NB4 (cell line): Measurements from ENCODE around the gene ZFHX3.

ENCODE experiments used
- TF ChIP-seq, protein P1 (sequence below): IDR thresholded peaks from 2 replicates; pipeline ENCODE4 v1.6.1; 2011; ENCODE audit warnings: low read depth, low read length
- TF ChIP-seq, protein P2 (sequence below): IDR thresholded peaks from one replicate; pipeline ENCODE4 v1.5.1; 2012; ENCODE audit warnings: low read depth, low read length

DNA sequence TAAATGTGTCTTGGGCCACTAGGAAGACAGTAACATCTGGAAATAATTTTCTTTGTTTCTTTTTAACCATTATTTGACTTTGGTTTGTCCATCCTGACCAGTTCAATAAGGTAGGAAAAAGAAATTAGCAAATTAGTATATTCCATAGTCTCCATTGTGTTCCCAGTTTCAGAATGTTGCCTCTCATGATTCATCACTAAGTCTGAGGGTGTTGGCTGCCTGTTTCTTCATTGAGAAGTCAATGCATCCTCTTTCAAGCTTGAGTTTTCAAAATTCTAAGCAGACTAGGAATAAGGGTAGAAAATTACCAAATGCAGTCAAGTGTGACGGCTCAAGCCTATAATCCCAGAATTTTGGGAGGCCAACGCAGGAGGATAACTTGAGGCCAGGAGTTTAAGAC, 41.9 kb downstream of the ZFHX3 start:
- TF ChIP-seq, protein P1, sequence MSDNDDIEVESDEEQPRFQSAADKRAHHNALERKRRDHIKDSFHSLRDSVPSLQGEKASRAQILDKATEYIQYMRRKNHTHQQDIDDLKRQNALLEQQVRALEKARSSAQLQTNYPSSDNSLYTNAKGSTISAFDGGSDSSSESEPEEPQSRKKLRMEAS = no peak
- TF ChIP-seq, protein P2, sequence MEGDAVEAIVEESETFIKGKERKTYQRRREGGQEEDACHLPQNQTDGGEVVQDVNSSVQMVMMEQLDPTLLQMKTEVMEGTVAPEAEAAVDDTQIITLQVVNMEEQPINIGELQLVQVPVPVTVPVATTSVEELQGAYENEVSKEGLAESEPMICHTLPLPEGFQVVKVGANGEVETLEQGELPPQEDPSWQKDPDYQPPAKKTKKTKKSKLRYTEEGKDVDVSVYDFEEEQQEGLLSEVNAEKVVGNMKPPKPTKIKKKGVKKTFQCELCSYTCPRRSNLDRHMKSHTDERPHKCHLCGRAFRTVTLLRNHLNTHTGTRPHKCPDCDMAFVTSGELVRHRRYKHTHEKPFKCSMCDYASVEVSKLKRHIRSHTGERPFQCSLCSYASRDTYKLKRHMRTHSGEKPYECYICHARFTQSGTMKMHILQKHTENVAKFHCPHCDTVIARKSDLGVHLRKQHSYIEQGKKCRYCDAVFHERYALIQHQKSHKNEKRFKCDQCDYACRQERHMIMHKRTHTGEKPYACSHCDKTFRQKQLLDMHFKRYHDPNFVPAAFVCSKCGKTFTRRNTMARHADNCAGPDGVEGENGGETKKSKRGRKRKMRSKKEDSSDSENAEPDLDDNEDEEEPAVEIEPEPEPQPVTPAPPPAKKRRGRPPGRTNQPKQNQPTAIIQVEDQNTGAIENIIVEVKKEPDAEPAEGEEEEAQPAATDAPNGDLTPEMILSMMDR = no peak
